Measurements from ENCODE around the gene ENOPH1. TPM values are rescaled to one million over a fixed set of nuclear protein-coding genes. Genes with fewer than 3 reads are reported as not detected.

The ENOPH1 gene
- total RNA-seq, 2 donors from 2014 or later: 15.4 to 15.5 TPM

GRCh38 chr4:82480771-82481505, 50.5 kb downstream of the ENOPH1 start:
- DNase-seq (ENCODE audit: low spot score) (no peak), ATAC-seq (ENCODE audit: insufficient number of reproducible peaks, low FRiP score, low read depth) (no peak)
- Histone ChIP-seq H3K36me3 (no peaks in the 10 kb centered on the region), H3K27me3 (replicated peaks; ENCODE audit: insufficient read depth) (no peaks in the 10 kb centered on the region), H3K4me3 (no peak overlapping the region), H3K9me3 (no peaks in the 10 kb centered on the region), H3K4me1 (ENCODE audit: control insufficient read depth in 1 of 2, low read depth in 2 of 2) (no peaks in the 10 kb centered on the region), H3K27ac (no peak overlapping the region)
- TF ChIP-seq, protein P1, sequence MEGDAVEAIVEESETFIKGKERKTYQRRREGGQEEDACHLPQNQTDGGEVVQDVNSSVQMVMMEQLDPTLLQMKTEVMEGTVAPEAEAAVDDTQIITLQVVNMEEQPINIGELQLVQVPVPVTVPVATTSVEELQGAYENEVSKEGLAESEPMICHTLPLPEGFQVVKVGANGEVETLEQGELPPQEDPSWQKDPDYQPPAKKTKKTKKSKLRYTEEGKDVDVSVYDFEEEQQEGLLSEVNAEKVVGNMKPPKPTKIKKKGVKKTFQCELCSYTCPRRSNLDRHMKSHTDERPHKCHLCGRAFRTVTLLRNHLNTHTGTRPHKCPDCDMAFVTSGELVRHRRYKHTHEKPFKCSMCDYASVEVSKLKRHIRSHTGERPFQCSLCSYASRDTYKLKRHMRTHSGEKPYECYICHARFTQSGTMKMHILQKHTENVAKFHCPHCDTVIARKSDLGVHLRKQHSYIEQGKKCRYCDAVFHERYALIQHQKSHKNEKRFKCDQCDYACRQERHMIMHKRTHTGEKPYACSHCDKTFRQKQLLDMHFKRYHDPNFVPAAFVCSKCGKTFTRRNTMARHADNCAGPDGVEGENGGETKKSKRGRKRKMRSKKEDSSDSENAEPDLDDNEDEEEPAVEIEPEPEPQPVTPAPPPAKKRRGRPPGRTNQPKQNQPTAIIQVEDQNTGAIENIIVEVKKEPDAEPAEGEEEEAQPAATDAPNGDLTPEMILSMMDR (IDR thresholded peaks at IDR 0.05): no peak

DNA sequence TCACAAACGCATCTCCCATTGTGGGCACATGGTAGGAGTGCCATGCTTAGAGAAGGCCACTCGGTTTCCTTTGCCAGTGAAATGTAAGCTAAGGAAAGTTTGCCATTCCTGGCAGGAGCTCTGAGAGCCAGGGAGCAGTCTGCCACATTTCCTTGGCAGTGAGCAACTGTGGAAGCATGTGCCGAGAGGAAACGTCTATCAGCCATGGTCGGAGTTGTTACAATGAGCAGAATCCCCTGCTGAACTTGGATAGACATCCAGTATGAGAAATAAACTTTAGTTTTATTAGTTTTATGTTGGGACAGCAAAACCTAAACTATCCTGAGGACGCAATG, 51.1 kb downstream of the ENOPH1 start:
- Histone ChIP-seq H3K27ac (no peak overlapping the region), H3K27me3 (replicated peaks; ENCODE audit: insufficient read depth) (no peaks in the 10 kb centered on the region), H3K9me3 (no peaks in the 10 kb centered on the region), H3K4me1 (ENCODE audit: control insufficient read depth in 1 of 2, low read depth in 2 of 2) (no peaks in the 10 kb centered on the region), H3K4me3 (no peak overlapping the region), H3K36me3 (no peaks in the 10 kb centered on the region)
- TF ChIP-seq, protein P1 (IDR thresholded peaks at IDR 0.05): no peak
- DNase-seq (ENCODE audit: low spot score) (no peak), ATAC-seq (ENCODE audit: insufficient number of reproducible peaks, low FRiP score, low read depth) (no peak)

- ATAC-seq (ENCODE audit: insufficient number of reproducible peaks, low FRiP score, low read depth) (no peak), DNase-seq (ENCODE audit: low spot score) (no peak)
- TF ChIP-seq, protein P1 (IDR thresholded peaks at IDR 0.05): no peak
- Histone ChIP-seq H3K4me1 (ENCODE audit: control insufficient read depth in 1 of 2, low read depth in 2 of 2) (no peaks in the 10 kb centered on the region), H3K9me3 (no peaks in the 10 kb centered on the region), H3K4me3 (no peak overlapping the region), H3K27ac (no peak overlapping the region), H3K27me3 (replicated peaks; ENCODE audit: insufficient read depth) (no peaks in the 10 kb centered on the region), H3K36me3 (no peaks in the 10 kb centered on the region)
These were observed 52.0 kb downstream of the ENOPH1 start for GRCh38 chr4:82482387-82482786.

GRCh38 chr4:82484996-82485783, 54.8 kb downstream of the ENOPH1 start:
- Histone ChIP-seq H3K9me3 (no peaks in the 10 kb centered on the region), H3K4me1 (ENCODE audit: control insufficient read depth in 1 of 2, low read depth in 2 of 2) (no peaks in the 10 kb centered on the region), H3K4me3 (no peak overlapping the region), H3K36me3 (no peaks in the 10 kb centered on the region), H3K27ac (no peak overlapping the region), H3K27me3 (replicated peaks; ENCODE audit: insufficient read depth) (no peaks in the 10 kb centered on the region)
- TF ChIP-seq, protein P1 (IDR thresholded peaks at IDR 0.05): no peak
- DNase-seq (ENCODE audit: low spot score) (no peak), ATAC-seq (ENCODE audit: insufficient number of reproducible peaks, low FRiP score, low read depth) (no peak)

- Histone ChIP-seq H3K27me3 (replicated peaks; ENCODE audit: insufficient read depth) (no peaks in the 10 kb centered on the region), H3K4me1 (ENCODE audit: control insufficient read depth in 1 of 2, low read depth in 2 of 2) (no peaks in the 10 kb centered on the region), H3K36me3 (no peaks in the 10 kb centered on the region), H3K27ac (no peak overlapping the region), H3K9me3 (no peaks in the 10 kb centered on the region), H3K4me3 (no peak overlapping the region)
- ATAC-seq (ENCODE audit: insufficient number of reproducible peaks, low FRiP score, low read depth) (no peak), DNase-seq (ENCODE audit: low spot score) (no peak)
- TF ChIP-seq, protein P1 (IDR thresholded peaks at IDR 0.05): no peak
These were observed 58.7 kb downstream of the ENOPH1 start for GRCh38 chr4:82489076-82489475.
